H1 (cell line): Measurements from ENCODE around the gene SRRM3. TPM values are rescaled to one million over a fixed set of nuclear protein-coding genes. Genes with fewer than 3 reads are reported as not detected.
"Not testable (repeated sequence)": the region's sequence is repeated elsewhere in the genome, so short reads cannot be mapped to it uniquely, and the experiment has no call there.

Experiments used
- CTCF ChIA-PET: fragments of 300-600 bp; sonication (Branson Sonifier 250); formaldehyde crosslinking; loops from one replicate; lab custom pipeline; 2021; ENCODE audit not compliant: partially characterized antibody; lab: Charles Lee
- POLR2A ChIA-PET: fragments of 300-600 bp; sonication (Branson Sonifier 250); formaldehyde crosslinking; loops from one replicate; lab custom pipeline; 2021; ENCODE audit warnings: inconsistent platforms; ENCODE audit not compliant: partially characterized antibody; lab: Charles Lee
- DNase-seq, 2 experiments: peaks; one replicate each; pipeline versions ENCODE4 v3.0.0 to v3.0.0-alpha.2; 2010 to 2022; ENCODE audit warnings: low spot score in 2 of 2, low read depth in 1 of 2, mixed read lengths in 1 of 2
- FAIRE-seq: peaks from 2 replicates; lab custom pipeline; 2011; peaks lifted over from hg19 to GRCh38; lab: Jason Lieb, UNC
- H2AFZ ChIP-seq: 2 replicates; pipeline ENCODE4 v1.8.1; 2012; ENCODE audit warnings: low read length, inconsistent platforms
- H2AK5ac ChIP-seq: 2 replicates; pipeline ENCODE4 v1.6.1; 2013; ENCODE audit warnings: low read depth, low read length
- H2BK120ac ChIP-seq: replicated peaks from 2 replicates; pipeline ENCODE3; 2013; ENCODE audit warnings: low read depth, low read length, inconsistent platforms
- H2BK12ac ChIP-seq: 2 replicates; pipeline ENCODE4 v1.6.1; 2013; ENCODE audit warnings: low read depth, low read length
- H2BK15ac ChIP-seq: 2 replicates; pipeline ENCODE4 v1.6.1; 2013; ENCODE audit warnings: low read length
- H2BK20ac ChIP-seq: 2 replicates; pipeline ENCODE4 v1.6.1; 2013; ENCODE audit warnings: low read length
- H2BK5ac ChIP-seq: 2 replicates; pipeline ENCODE4 v1.6.1; 2013; ENCODE audit warnings: low read depth, low read length
- H3K14ac ChIP-seq: 2 replicates; pipeline ENCODE4 v1.6.1; 2013; ENCODE audit warnings: inconsistent platforms; ENCODE audit not compliant: insufficient read length
- H3K18ac ChIP-seq: 2 replicates; pipeline ENCODE4 v1.6.1; 2013; ENCODE audit warnings: low read length; ENCODE audit errors: extremely low read depth
- H3K23ac ChIP-seq: 2 replicates; pipeline ENCODE4 v1.6.1; 2013; ENCODE audit warnings: inconsistent platforms; ENCODE audit not compliant: insufficient read length
- H3K23me2 ChIP-seq: 2 replicates; pipeline ENCODE4 v1.6.1; 2013; ENCODE audit warnings: low read depth, low read length
- H3K27ac ChIP-seq: 2 replicates; pipeline ENCODE4 v1.6.1; 2011; ENCODE audit warnings: low read depth, low read length, inconsistent platforms
- H3K27me3 ChIP-seq, 4 experiments: replicated peaks in 1 of 4; 1 replicate in 1 of 4; 2 replicates in 3 of 4; pipeline versions ENCODE4 v1.6.1 to v1.8.1; 2011 to 2013; ENCODE audit warnings: low read length in 3 of 4, mild to moderate bottlenecking in 3 of 4, inconsistent platforms in 2 of 4, mixed read lengths in 2 of 4, moderate library complexity in 1 of 4; ENCODE audit not compliant: control insufficient read depth in 3 of 4, insufficient read depth in 3 of 4; ENCODE audit errors: extremely low read depth in 1 of 4
- H3K36me3 ChIP-seq, 4 experiments: 2 replicates each; pipeline versions ENCODE4 v1.6.1 to v1.8.1; 2011 to 2013; ENCODE audit warnings: mild to moderate bottlenecking in 4 of 4, low read length in 3 of 4, moderate library complexity in 2 of 4, control low read depth in 1 of 4, inconsistent platforms in 1 of 4; ENCODE audit not compliant: insufficient read depth in 4 of 4, control insufficient read depth in 2 of 4
- H3K4ac ChIP-seq: replicated peaks from 2 replicates; pipeline ENCODE3; 2013; ENCODE audit warnings: low read length, low read depth, mixed read lengths, inconsistent platforms; ENCODE audit not compliant: insufficient read length
- H3K4me1 ChIP-seq, 4 experiments: replicated peaks in 1 of 4; 1 replicate in 1 of 4; 2 replicates in 3 of 4; pipeline versions ENCODE4 v1.6.1 to v1.8.1; 2011 to 2013; ENCODE audit warnings: low read length in 3 of 4, inconsistent platforms in 2 of 4, mixed read lengths in 1 of 4; ENCODE audit not compliant: insufficient read depth in 4 of 4, control insufficient read depth in 3 of 4
- H3K4me2 ChIP-seq, 2 experiments: 2 replicates each; pipeline versions ENCODE4 v1.6.1 to v1.8.1; 2011 to 2013; ENCODE audit warnings: low read depth in 2 of 2, low read length in 2 of 2, control low read depth in 1 of 2, inconsistent platforms in 1 of 2, mild to moderate bottlenecking in 1 of 2; ENCODE audit not compliant: insufficient read depth in 1 of 2
- H3K4me3 ChIP-seq, 4 experiments: fragments of 200-600, 300-600 bp in 1 of 4; sonication (generic), shearing (Covaris generic), sonication (Bioruptor Twin) in 1 of 4; 2 replicates each; pipeline versions ENCODE4 v1.5.1 to v1.8.1; 2011 to 2016; ENCODE audit warnings: low read length in 4 of 4, low read depth in 3 of 4, control low read depth in 2 of 4, inconsistent platforms in 2 of 4, mild to moderate bottlenecking in 2 of 4, mixed read lengths in 1 of 4, moderate library complexity in 1 of 4; ENCODE audit not compliant: insufficient read depth in 2 of 4; ENCODE audit errors: extremely low read depth in 1 of 4
- H3K56ac ChIP-seq: replicated peaks from 2 replicates; pipeline ENCODE3; 2013; ENCODE audit warnings: low read depth, mild to moderate bottlenecking, mixed read lengths, low read length, inconsistent platforms; ENCODE audit not compliant: insufficient read length
- H3K79me1 ChIP-seq: 2 replicates; pipeline ENCODE4 v1.6.1; 2013; ENCODE audit warnings: low read depth, low read length, control low read depth
- H3K79me2 ChIP-seq, 2 experiments: 2 replicates each; pipeline versions ENCODE4 v1.6.1 to v1.8.1; 2012 to 2013; ENCODE audit warnings: low read length in 2 of 2, mild to moderate bottlenecking in 2 of 2, inconsistent platforms in 1 of 2; ENCODE audit not compliant: insufficient read depth in 2 of 2, control insufficient read depth in 1 of 2
- H3K9ac ChIP-seq, 4 experiments: replicated peaks in 1 of 4; 1 replicate in 1 of 4; 2 replicates in 3 of 4; pipeline versions ENCODE4 v1.6.1 to v1.8.1; 2011 to 2013; ENCODE audit warnings: low read depth in 3 of 4, low read length in 3 of 4, control low read depth in 2 of 4, mild to moderate bottlenecking in 2 of 4, moderate library complexity in 2 of 4, inconsistent platforms in 1 of 4; ENCODE audit errors: extremely low read depth in 1 of 4
- H3K9me3 ChIP-seq, 2 experiments: 2 replicates each; pipeline versions ENCODE4 v1.6.1 to v1.8.1; 2012 to 2013; ENCODE audit warnings: mild to moderate bottlenecking in 2 of 2, moderate library complexity in 2 of 2, control low read depth in 1 of 2, inconsistent platforms in 1 of 2, low read depth in 1 of 2, low read length in 1 of 2, mixed read lengths in 1 of 2; ENCODE audit not compliant: insufficient read depth in 2 of 2
- H4K20me1 ChIP-seq, 2 experiments: replicated peaks in 1 of 2; 2 replicates each; pipeline versions ENCODE3 to v1.8.1; 2011 to 2013; ENCODE audit warnings: inconsistent platforms in 2 of 2, low read length in 2 of 2, mild to moderate bottlenecking in 1 of 2; ENCODE audit not compliant: insufficient read depth in 2 of 2, control insufficient read depth in 1 of 2
- H4K5ac ChIP-seq: 2 replicates; pipeline ENCODE4 v1.6.1; 2013; ENCODE audit warnings: low read length, low read depth, mixed read lengths, inconsistent platforms; ENCODE audit not compliant: insufficient read length
- H4K8ac ChIP-seq: 2 replicates; pipeline ENCODE4 v1.8.0; 2013; ENCODE audit warnings: mild to moderate bottlenecking, moderate library complexity, low read length, inconsistent platforms; ENCODE audit not compliant: insufficient read depth; ENCODE audit errors: extremely low read depth
- H4K91ac ChIP-seq: replicated peaks from 2 replicates; pipeline ENCODE3; 2013; ENCODE audit warnings: low read length, mixed read lengths, inconsistent platforms; ENCODE audit not compliant: insufficient read length
- WGBS, 2 experiments: shearing (Covaris generic) in 1 of 2; methylation state at CpG; one replicate each; pipeline versions ENCODE4 v1.1.6 to v1.1.7; 2013 to 2015; ENCODE audit warnings: low lambda C conversion rate in 2 of 2, mixed read lengths in 2 of 2, inconsistent platforms in 1 of 2, low coverage in 1 of 2, missing lambda C conversion rate in 1 of 2; ENCODE audit not compliant: insufficient replicate concordance in 2 of 2, insufficient coverage in 1 of 2, insufficient read length in 1 of 2; ENCODE audit errors: extremely low coverage in 1 of 2, missing lambda C conversion rate in 1 of 2; 5-methylcytosine and 5-hydroxymethylcytosine counted together
- polyA plus RNA-seq, 7 experiments: library from polyadenylated mRNA; depleted of rRNA in 3 of 7; stranded (reverse) in 5 of 7; unstranded in 2 of 7; fragments of >200 nt in 5 of 7; fragments of 200-250 nt in 2 of 7; gene quantifications; 1 replicate in 5 of 7; 2 replicates in 1 of 7; 4 replicates in 1 of 7; pipeline versions ENCODE4 v1.2.1 to v1.2.3, GENCODE V29; 2011 to 2013; ENCODE audit warnings: missing spikeins in 2 of 7, mixed read lengths in 2 of 7
- total RNA-seq: library from RNA; stranded (reverse); fragmentation: NEBNext Ultra II Directional; extraction: Animal tissue kit (Norgen Biotek cat#: 25700); gene quantifications from 2 replicates; pipeline ENCODE4 v1.2.1, GENCODE V29; 2021

SRRM3 gene
- total and polyA plus RNA-seq, 2 of the 8 experiments (the other 6 are each of a cell fraction or from before 2014, with no cell fraction given), result 10.4 to 17.4 TPM

- H4K20me1 ChIP-seq, DNase-seq, H3K56ac ChIP-seq, H2AFZ ChIP-seq, H2BK120ac ChIP-seq, H3K23me2 ChIP-seq, H4K8ac ChIP-seq, H2BK5ac ChIP-seq, H3K23ac ChIP-seq, H4K5ac ChIP-seq, H4K91ac ChIP-seq, H3K18ac ChIP-seq, H2BK15ac ChIP-seq, FAIRE-seq, H3K79me2 ChIP-seq, H3K4ac ChIP-seq, H3K27me3 ChIP-seq, H3K36me3 ChIP-seq, H3K9me3 ChIP-seq, H3K14ac ChIP-seq, H2AK5ac ChIP-seq, H3K79me1 ChIP-seq, H2BK20ac ChIP-seq, H3K9ac ChIP-seq: not testable (repeated sequence)
- Histone ChIP-seq H3K27ac (peak overlapping the region; percentile 72; the same call in 1 of the 2 replicates), H3K4me2 (peak overlapping the region; percentile 21 to 45; a peak in 2 of 4 replicates), H3K4me3 (peak overlapping the region in 1 of 4 experiments; percentile 43; a peak in 1 of 8 replicates), H2BK12ac (peak overlapping the region; percentile 63), H3K4me1 (peaks cover 2 to 17% (median 9%) of the 10 kb centered on the region in 4 experiments)
- POLR2A ChIA-PET, result interaction anchor here (1.0 to 1.4 kb wide), 5 partner anchors 33 to 169 kb away, joined by 3 to 5 read pairs (median 3); no protein-coding TSS in a partner anchor
- 85% methylated on average over 10 of the region's 10 CpGs; no CpG with 5 or more reads in 1 of the 2 experiments for WGBS, 2 experiments
- CTCF ChIA-PET, result interaction anchor here (0.6 to 1.2 kb wide), 3 partner anchors 93 to 198 kb away, joined by 3 to 4 read pairs (median 3); no protein-coding TSS in a partner anchor
These were observed 39.1 kb upstream of the SRRM3 start for GRCh38 chr7:76162416-76163170.
